Tibial nerve (tissue), 4 donors: ENCODE data around the gene MIGA1.

Experiments used
- EP300 ChIP-seq, 2 donors: sonication (generic); formaldehyde crosslinking; IDR thresholded peaks; one replicate each; pipeline ENCODE4 v1.6.1; 2017; ENCODE audit warnings: antibody characterized with exemption in 2 of 2, mild to moderate bottlenecking in 1 of 2
- POLR2A ChIP-seq, 2 donors: fragments of 450-650 bp; IDR thresholded peaks; one replicate each; pipeline ENCODE4 v1.6.1; 2017; ENCODE audit warnings: antibody characterized with exemption in 2 of 2, mild to moderate bottlenecking in 2 of 2, moderate library complexity in 2 of 2
- TF ChIP-seq, protein P1 (sequence below), 5 experiments: fragments of 200-600 bp in 3 of 5; fragments of 450-650 bp in 2 of 5; sonication (generic) in 3 of 5; IDR thresholded peaks; one replicate each; pipeline ENCODE4 v1.5.1; 2016 to 2019; ENCODE audit warnings: antibody characterized with exemption in 5 of 5, mild to moderate bottlenecking in 3 of 5, moderate library complexity in 2 of 5

GRCh38 chr1:77820121-77820520 is 40.7 kb downstream of the MIGA1 start:
- TF ChIP-seq, protein P1, sequence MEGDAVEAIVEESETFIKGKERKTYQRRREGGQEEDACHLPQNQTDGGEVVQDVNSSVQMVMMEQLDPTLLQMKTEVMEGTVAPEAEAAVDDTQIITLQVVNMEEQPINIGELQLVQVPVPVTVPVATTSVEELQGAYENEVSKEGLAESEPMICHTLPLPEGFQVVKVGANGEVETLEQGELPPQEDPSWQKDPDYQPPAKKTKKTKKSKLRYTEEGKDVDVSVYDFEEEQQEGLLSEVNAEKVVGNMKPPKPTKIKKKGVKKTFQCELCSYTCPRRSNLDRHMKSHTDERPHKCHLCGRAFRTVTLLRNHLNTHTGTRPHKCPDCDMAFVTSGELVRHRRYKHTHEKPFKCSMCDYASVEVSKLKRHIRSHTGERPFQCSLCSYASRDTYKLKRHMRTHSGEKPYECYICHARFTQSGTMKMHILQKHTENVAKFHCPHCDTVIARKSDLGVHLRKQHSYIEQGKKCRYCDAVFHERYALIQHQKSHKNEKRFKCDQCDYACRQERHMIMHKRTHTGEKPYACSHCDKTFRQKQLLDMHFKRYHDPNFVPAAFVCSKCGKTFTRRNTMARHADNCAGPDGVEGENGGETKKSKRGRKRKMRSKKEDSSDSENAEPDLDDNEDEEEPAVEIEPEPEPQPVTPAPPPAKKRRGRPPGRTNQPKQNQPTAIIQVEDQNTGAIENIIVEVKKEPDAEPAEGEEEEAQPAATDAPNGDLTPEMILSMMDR (IDR thresholded peaks at IDR 0.05): no peak
- TF ChIP-seq EP300 (IDR thresholded peaks at IDR 0.05) (no peak), POLR2A (IDR thresholded peaks at IDR 0.05) (no peak)
